DMS53 (cell line): ENCODE results near the gene PRDM12.

Experiments
- DNase-seq: peaks from one replicate; lab custom pipeline; 2025; lab: John Stamatoyannopoulos, UW

PRDM12 gene

DNA sequence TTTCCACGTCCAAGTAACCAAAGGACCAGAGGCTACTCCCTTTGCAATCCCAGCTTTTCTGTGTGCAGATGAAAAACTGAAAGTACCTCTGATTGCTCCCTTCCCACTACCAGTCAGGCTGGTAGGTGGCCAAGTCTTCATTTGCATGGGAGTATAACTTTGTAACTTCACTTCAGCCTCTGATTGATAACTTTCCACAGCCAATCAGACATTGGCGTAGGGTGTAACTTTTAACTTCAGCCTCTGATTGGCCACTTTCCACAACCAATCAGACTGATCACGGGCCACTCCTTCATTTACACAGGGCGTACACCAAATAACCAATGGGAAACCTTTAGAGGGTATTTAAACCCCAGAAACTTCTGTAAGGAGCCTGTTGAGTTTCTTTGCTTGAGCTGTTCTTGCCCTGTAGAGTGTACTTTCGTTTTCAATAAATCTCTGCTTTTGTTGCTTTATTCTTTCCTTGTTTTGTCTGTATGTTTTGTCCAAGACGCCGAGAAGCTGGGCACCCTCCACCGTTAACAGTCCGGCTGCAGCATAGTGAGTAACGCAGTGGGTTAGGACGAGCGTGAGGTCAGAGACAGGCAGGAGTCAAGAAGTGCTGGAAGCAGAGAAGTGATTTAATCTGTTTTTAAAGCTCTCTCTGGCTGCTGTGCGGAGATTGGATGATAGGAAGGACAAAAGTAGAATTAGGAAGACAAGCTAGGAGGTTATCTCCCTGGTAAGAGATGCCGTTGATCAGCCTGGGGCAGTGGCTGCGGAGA, 25.7 kb downstream of the PRDM12 start:
- peak; percentile 81 for DNase-seq

DNA sequence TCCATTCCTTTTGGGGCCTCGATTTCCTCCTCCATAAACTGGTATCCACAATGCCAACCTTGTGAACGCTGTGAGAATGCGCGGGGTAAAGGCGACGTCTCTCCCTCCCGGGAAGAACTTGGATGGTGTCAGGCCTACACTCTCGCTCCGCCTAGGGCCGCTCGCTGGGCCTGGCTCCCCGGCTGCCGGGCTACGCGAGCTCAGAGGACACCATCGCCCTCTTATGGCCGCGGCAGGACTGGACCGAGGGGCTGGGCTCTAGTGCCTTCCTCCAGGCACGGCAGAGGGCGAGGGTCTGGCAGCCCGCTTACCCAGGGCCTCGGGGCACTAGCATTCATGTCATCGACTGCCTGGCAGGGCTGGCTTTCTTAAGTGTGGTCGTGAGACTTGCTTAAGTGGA, 27.9 kb downstream of the PRDM12 start:
- DNase-seq = peak; percentile 27

DNA sequence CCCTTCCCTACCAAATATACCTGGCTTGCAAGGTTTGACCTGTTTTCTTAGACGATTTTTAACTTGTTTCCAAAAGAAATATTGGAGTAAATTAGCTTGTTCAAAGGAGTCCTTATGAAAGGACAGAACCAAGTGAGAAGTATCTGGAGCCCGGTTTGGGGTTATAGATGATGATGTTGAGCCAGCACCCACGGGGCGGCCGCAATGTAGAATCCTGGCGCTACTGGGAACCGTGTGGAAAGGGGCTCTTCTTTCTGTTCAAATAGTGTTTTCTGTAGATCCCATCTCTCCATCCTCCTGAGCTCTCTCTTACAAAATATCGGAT, 28.7 kb downstream of the PRDM12 start:
- no peak for DNase-seq

DNA sequence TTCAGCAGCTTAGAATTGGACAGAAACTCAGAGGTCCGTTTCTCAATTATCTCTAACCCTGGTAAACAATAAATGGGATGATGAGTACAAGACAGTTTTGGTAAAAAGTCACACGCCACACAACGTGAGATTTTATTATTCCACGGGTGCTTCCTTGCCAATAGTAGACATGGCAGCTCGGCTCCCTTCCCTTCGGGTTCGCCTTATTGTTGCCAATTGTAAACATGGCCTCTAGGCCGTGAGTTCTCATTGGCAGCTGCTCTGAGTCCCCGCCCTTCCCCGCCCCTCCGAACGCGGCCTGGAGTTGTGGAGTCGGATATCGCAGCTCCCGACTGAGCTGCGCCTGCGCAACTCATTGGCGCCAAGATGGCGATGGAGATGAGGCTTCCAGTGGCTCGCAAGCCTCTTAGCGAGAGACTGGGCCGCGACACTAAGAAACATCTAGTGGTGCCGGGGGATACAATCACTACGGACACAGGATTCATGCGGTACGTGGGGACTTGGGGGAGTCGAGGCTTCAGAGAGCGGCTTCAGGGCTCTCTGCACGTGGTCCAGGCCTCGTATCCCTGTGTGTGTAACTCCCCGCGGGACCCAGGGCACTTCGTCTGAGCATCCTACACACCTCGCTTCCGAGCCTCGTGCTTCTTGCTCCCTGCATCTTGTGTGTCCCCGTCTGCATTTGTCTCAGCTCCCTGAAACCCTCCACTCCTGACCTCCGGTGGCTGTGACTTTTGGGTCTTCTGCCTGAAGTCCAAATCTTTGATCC, 29.2 kb downstream of the PRDM12 start, which contains the start of gene EXOSC2:
Gene EXOSC2 (plus strand): TSS at position 355 of the 766 bp plus-strand sequence. CDS start 12 bp downstream, at position 367.
- DNase-seq = peak; percentile 99

DNA sequence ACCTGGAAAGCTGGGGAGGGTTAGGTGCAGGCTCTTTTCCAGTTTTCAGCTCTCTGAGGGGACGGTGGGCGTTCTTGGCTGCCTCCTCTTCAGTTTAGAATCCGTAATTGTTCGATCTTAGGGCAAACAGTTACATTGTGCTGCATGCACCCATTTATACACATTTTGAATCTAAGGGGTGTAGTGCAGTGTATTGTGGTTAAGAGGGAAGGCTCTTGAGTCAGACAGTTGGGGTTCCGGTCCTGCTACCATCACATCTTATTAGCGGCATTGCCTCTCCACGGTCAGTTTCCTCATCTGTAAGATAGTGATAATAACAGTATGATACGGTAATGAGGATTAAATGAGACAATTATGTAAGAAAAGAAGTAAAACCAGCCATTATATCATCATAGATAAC, 29.8 kb downstream of the PRDM12 start:
- DNase-seq = no peak

DNA sequence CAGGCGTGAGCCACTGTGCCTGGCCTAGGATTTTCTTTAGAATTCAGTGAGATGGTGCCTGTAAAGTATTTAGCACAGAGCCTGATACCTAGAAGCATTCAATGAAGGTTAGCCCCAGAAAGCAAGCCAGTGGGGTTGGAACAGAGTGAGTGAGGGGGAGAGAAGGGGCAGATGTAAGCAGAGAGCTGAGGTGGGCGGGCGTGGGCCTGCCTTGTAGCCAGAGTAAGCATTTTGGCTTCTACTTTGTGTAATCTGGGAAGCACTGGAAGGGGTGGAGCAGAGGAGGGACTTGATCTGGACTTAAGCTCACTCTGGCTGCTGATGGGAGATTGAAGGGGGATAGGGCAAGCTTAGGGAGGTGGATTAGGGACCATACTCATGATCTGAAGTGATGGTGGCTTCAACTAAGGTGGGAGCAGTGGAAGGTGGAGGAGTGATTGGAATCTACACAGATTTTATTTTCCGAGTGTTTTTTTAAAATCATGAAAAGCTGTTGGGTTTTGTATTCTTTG, 31.8 kb downstream of the PRDM12 start:
- no peak for DNase-seq

DNA sequence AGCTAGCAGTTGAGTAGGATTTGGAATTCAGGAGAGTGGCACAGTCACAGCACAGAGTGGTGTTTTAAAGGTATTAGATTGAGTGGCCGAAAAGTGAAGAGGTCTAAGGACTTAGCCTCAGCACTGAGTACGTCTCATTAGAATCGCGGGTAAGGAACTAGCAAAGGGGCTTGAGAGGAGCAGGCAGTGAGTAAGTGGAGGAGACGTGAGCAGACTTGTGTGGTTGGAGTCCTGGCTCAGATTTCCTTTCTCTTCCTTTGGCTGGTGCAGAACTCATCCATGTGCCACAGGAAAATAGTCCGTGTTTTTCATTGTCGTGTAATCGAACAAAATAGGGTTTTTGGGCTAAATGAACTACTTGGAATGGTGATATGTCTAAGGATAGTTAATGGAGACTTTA, 32.6 kb downstream of the PRDM12 start:
- DNase-seq = no peak

DNA sequence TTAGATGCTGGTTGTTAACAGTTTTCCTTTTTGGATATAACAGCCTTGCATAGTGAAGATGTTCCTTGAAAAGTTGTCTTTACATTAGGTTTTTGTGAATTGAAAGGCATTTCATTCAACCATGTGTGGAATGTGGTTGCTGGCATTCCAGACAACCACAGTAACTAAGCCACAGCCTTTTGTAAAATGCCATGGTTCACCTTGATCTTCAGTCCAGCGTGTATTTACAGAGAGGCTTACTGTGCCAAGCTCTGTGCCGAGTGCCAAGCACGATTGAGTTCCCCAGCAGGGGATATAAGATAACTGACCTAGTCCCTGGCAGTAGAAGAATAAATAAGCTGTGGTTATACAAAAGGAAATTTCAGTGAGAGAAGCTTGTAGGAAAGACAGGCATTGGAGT, 34.1 kb downstream of the PRDM12 start:
- DNase-seq = no peak

DNA sequence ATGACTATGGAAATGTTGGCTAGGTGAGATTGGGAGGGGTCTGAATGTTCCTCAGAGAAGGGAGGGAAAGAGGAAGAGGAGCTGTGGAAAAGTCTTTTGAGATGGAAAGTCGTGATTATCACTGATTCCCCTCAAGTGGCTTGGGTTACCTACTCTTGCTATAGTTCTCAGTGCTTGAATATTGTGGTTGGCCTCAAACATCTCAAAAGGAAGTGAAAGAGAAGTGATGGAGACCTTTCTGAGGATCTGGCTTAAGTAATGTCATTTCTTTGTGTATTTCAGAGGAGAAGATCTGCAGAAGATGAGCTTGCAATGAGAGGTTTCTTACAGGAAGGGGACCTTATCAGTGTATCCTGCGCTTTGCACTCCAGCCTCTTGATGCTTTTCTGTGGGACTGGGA, 34.7 kb downstream of the PRDM12 start:
- no peak for DNase-seq

DNA sequence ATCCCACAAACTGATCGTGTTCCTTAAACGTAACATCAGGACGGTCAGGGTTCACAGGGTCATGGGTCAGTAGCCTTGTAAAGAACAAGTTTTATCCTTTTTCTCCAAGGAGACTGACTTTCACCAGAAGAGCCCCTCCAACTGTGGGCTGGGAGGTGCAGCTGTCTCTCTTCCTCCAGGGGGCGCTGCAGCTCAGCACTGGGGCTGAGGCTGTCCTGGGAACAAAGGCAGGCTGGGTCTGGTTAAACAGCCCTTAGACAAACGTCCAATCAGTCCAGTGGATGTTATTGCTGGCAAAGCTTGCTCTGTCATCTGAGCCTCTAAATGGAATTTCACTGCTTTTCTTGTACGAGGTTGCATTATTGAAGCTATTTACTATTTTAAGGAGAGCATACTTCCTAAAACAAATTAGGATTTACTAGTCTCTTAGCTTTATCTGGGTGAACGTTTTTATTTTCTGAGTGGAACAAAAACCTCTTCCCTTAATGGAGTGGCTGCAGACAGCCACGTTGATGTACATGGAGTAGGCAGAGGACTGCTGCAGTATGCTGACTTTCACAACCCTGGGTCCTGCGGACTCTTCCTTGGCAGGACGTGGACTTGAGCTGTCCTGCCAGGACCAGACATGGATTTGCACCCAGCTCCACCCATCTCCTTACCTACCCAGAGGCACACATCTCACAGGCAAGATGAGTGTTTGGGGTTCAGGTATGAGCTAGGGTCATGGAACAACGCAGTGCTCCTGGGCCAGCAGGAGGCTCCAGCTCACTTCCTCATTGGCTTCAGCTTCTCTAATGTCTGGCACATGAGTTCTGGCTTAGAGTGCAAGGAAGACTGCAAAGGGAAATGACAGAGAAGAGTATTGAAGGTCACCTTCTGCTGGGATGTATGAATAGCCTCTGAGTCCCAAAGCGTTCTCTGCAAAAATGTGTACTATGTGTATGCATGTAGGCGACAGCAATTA, 36.9 kb downstream of the PRDM12 start:
- peak; percentile 88 for DNase-seq

DNA sequence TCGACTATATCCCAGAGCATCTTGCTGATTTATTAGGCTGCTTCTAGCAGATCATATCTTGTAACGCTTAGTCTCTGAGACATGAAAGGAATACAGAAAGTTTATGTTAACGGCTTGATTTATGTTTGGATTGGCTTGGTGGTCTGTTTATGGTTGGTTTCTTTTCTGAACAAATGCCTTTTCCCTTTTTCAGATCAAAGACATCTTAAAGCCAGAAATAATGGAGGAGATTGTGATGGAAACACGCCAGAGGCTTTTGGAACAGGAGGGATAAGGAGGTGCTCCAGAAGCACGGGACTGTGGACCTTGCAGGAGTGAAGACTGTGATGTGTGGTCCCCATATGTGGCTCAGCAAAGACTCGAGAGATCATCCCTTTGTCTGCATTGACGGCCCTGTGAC, 39.1 kb downstream of the PRDM12 start:
- no peak for DNase-seq

DNA sequence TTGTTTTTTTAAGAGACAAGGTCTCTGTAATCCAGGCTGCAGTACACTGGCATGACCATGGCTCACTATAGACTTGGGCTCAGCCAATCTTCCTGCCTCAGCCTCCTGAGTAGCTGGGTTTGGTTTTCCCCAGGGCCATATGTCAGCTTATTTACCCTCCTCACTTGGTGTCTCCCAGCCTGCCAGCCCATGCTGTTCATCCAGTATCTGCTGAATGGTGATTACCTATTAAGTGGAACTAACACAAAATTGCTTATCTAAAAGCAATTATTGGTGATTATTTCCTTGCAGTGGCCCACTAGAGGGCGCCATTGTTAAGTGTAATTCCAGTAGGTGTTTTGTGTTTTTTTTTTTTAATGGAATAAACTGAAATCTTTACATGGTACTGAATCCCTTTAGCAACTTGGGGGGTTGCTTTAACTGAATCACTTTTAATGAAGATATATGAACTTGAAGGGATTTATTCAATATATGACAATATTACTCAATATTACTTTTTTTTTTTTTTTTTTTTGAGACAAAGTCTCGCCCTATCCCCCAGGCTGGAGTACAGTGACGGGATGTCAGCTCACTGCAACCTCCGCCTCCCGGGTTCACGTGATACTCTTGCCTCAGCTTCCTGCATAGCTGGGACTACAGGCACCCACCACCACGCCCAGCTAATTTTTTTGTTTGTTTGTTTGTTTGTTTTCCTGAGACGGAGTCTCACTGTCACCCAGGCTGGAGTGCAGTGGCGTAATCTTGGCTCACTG, 43.0 kb downstream of the PRDM12 start:
- DNase-seq = peak; percentile 86

DNA sequence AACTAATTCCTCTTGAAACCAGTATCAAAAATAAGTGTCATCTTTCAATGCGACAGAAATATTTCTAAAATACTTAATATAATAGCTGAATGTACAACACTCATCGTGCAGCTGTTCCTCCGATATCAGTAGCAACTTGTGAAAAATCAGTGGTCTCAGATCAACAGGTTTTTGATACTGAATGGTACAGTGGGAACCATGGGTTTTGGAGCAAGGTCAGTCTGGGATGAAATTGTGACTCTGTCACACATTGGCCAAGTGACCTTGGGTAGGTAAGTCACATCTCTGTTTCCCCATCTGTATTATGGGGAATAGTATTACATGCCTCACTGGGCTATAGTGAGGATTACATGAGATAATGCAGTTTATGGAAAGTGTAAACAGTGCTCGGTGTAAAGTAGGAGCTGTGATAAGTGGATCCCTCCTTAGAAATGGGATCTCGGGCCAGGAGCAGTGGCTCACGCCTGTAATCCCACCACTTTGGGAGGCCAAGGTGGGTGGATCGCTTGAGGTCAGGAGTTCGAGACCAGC, 46.5 kb downstream of the PRDM12 start:
- no peak for DNase-seq

DNA sequence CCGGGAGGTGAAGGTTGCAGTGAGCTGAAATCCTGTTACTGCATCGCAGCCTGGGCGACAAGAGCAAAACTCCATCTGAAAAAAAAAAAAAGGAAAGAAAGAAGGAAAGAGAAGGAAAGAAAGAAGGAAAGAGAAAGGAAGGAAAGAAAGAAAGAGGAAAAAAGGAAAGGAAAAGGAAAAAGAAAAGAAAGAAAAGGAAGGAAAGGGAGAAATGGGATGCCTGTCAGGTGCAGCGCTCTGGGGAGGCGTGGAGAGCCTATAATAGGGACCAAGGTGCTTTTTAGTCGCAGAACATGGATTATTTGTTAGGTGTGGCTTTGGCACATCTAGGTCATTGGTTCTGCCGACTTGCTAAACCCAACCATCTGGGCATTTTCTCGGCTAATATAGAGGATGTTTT, 47.1 kb downstream of the PRDM12 start:
- DNase-seq = peak; percentile 56

DNA sequence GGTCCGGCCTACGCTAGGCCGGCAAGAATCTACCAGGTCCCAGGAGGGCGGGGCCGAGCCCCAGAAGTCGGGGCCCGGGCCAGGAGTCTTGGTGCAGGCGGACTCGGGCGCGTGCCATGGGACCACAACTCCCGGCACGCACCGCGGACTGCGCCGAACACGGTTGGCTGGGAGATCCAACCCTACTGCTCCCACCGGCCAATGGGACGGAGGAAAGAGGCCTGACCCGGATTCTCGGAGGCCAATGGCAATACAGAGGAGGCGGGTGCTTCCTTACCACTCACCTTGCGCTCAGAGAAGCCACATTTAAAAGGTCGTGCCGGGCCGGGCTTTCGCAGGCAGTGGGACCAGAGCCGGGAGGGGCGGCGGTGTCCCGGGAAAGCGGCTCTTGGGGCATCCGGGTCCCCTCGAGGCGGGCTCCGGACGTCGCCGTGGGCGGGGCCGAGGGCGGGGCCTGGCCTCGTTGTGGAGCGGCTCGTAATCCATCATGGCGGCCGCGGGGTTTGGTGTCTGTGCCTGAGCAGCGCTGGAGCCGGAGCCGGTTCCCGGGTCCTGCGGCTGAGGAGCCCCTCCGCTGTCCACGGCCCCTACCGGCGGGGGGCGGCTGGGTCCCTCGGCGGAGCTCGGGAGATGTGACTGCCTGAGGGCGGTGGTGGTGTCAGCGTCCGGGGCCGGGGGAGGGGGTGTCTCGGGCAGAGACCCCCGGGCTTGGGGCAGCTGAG, 48.3 kb downstream of the PRDM12 start:
- DNase-seq = peak; percentile 100

DNA sequence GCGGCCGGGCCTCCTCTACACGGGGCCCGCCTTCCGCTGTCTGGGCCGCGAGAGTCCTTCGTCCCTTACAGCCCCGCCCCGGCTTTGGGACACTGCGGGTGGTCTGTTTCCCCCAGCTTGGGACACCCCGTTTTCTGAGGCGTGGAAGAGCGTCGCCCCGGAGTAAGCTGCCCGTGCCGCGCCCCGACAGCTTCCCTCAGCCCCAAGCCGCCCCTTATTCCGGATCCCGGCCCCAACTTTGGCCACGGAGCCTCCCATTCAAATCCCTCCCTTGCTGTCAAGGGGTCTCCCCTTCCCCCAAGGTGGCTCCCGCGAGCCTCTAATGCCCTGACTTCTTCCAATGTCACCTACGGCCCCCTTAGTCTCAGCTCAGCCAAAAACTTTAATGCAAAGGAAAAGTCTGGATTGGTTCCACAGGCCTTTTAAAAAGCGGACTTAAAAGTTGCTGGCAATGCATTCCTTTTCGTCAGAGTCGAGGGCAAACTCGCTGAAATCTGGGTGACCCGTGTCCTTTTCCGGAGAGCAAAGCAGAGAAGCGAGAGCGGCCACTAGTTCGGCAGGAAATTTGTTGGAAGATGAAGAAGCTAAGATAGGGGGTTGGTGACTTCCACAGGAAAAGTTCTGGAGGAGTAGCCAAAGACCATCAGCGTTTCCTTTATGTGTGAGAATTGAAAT, 49.0 kb downstream of the PRDM12 start:
- peak; percentile 48 for DNase-seq

DNA sequence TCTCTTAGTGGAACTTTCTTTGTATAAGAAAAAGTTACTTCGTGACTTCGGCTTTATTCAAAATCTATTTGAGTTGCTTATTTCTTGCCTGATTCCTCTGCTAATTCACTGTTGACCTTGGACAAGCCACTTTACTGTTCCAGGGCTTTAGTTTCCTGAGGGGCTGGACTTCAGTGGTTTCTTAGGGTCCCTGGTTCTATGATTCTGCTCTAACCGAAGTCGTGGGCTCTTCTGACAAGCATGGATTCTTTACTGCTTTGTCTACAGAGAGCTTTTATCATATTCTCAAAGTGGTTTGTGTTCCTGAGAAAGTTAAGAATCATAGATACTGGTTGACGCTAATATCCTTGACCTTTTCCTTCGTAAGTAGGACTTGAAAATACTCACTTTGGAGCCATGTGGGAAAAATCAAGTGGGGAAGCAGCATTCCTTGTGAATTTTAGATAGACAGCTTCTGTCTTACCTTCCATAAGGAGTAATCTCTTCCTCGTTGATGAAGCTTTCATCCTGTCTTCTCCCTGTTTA, 50.3 kb downstream of the PRDM12 start:
- no peak for DNase-seq

DNA sequence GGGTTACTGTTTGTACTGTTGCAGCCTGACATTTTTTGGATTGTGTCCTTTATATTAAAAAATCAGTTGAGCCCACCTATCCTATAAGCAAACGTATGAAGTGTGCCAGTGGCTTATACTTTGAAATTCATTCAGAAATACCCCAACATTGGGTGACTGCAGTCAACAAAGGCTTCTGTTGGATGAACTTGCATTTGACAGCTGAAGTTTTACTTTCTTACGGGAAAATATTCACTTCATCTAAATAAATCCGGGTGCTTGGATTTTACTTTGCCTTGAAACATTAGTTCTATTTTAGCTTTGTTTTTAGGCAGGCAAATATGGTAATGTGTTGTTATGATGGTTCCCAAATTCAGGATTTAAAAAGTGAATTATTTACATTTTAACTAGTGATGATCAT, 50.9 kb downstream of the PRDM12 start:
- no peak for DNase-seq

DNA sequence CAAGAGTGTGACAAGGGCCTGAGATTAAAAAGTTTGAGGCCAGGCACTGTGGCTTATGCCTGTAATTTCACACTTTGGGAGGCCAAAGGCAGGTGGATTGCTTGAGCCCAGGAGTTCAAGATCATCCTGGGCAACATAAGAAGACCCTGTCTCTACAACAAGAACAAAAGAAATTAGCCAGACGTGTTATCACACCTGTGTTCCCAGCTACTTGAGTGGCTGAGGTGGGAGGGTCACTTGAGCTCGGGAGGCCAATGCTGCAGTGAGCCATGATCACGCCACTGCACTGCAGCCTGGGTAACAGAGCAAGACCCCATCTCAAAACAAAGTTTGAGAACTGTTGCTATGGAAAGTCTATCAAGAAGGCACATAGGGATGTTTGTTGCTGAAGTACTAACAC, 54.2 kb downstream of the PRDM12 start:
- DNase-seq = no peak

DNA sequence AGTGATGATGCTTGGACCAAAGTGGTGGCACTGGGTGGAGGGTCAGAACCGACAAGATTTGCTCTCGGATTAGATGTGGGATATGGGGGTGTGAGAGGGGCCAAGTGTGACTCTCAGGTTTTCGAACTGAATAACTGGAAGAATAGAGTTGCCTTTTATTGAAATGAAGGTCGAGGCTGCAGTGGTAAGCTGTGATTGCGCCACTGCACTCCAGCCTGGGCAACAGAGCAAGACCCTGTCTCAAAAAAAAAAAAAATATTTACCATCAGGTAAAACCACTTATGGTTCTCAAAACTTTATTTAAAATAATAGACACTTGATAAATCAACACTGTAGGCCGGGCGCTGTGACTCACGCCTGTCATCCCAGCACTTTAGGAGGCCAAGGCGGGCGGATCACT, 56.4 kb downstream of the PRDM12 start:
- DNase-seq = no peak
